Measurements from ENCODE around the gene NPPC. TPM values are rescaled to one million over a fixed set of nuclear protein-coding genes. Genes with fewer than 3 reads are reported as not detected.

The NPPC gene
- total RNA-seq, 2 donors from 2014 or later: 0.82 to 1.1 TPM

DNA sequence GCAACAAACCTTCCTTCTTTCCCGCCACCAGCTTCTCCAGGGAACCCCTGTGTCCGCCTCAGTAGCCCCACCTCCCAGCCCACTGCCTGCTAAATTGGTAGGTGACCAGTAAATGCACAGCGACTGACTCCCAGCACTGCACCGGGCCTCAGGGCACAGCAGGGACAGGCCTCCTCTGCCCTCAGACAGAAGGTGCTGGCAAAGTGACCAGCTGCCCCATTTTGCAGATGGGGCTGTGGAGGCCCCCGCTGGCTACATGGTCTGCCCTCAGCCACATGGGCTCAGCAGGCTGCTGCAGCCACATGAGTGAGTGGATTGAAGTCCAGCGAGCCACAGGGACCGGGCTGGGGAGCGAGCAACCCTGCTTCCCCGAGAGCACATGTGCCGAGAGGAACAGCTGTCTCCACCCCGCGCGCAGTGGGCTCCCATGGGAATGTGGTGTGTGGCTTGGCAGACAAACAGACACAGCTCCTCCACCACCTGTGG lies 7.8 kb upstream of the NPPC start:
- no peak for TF ChIP-seq CTCF (IDR thresholded peaks at IDR 0.05)
- Histone ChIP-seq H3K4me1 (peaks cover 0 to 5% of the 10 kb centered on the region in 2 donors), H3K27me3 (no peaks in the 10 kb centered on the region), H3K4me3 (no peak overlapping the region), H3K36me3 (no peaks in the 10 kb centered on the region), H3K9me3 (no peaks in the 10 kb centered on the region), H3K27ac (peak overlapping the region in 1 of 2 donors; percentile 10)
- DNase-seq (ENCODE audit: low spot score): peak; percentile 59

DNA sequence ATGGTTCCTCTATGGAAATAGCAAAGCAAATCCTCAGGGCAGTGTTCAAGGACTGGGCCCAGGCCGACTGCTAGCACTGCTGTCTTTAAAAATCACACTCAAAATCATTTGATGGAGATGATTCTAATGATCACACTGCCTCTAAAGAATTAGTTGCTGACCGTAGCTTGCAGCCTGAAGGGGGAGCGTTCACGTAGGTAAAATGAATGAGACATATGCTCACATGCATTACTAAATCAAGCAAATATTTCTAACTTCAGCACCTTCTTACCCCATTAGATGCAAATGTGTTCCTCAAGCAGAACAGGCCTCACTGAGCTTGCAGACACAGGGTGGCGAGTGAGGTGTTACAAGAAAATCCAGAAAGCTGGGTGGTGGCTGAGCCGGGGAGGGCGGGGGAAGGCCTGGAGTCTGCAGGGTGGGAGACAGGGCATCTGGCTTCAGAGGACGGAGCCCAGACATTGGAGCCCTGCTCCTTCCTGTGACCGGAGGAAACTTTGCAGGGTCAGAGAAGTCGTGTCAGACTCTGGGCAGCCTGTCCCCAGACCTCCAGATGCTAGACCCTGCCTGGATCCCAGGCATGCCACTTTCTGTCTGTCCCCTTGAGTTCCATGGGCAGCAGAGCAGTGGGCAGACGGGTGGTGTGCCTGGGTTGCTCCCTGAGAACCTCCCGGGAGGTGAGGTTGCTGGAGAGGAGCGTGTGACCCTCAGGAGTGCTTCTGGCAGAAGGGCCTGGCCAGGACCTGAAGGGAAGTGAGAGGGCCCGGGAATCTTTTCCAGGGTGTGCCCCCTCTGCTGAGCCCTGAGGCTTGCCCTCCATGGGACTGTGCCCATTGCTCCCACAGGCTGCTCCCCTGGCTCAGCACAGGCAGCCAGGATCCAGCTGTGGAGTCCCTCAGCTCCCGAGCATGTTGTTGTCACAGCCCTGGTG lies 7.1 kb upstream of the NPPC start:
- H3K27me3 ChIP-seq: no peaks in the 10 kb centered on the region
- H3K9me3 ChIP-seq: no peaks in the 10 kb centered on the region
- peaks cover 0 to 5% of the 10 kb centered on the region in 2 donors for H3K4me1 ChIP-seq
- no peaks in the 10 kb centered on the region for H3K36me3 ChIP-seq
- TF ChIP-seq CTCF (IDR thresholded peaks at IDR 0.05): no peak
- no peak overlapping the region for H3K4me3 ChIP-seq
- peak; percentile 34 for DNase-seq (ENCODE audit: low spot score)
- H3K27ac ChIP-seq: no peak overlapping the region

GRCh38 chr2:231932711-231932970 lies 6.4 kb upstream of the NPPC start:
- Histone ChIP-seq H3K4me1 (peaks cover 0 to 5% of the 10 kb centered on the region in 2 donors), H3K9me3 (no peaks in the 10 kb centered on the region), H3K27ac (no peak overlapping the region), H3K4me3 (no peak overlapping the region), H3K27me3 (no peaks in the 10 kb centered on the region), H3K36me3 (no peaks in the 10 kb centered on the region)
- DNase-seq (ENCODE audit: low spot score): no peak
- TF ChIP-seq CTCF (IDR thresholded peaks at IDR 0.05): no peak

DNA sequence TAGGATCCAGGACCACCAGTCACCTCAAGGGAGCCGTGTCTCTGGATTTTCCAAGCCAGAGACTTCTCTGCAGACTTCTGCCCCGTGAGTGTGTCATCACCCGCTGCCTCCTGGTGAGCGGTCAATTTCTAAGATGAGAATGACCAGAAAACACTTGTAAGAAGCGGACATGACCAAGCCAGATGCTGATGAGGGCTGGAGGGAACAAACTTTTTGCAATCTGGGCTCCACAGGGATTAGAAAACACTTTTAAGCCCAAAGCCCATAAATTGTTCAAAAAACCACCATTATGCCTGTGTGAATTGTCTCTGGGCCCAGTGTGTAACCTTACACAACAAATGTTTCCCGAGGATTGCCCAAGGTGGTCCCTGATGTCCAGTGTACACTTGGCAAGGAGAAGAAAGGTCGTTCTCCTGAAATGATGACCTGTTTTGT lies 5.3 kb upstream of the NPPC start:
- no peak overlapping the region for H3K4me3 ChIP-seq
- no peaks in the 10 kb centered on the region for H3K36me3 ChIP-seq
- H3K27ac ChIP-seq: peak overlapping the region in 1 of 2 donors; percentile 53
- H3K4me1 ChIP-seq: peaks cover 0 to 14% of the 10 kb centered on the region in 2 donors
- DNase-seq (ENCODE audit: low spot score): peak; percentile 61
- no peaks in the 10 kb centered on the region for H3K27me3 ChIP-seq
- no peak for TF ChIP-seq CTCF (IDR thresholded peaks at IDR 0.05)
- H3K9me3 ChIP-seq: no peaks in the 10 kb centered on the region

DNA sequence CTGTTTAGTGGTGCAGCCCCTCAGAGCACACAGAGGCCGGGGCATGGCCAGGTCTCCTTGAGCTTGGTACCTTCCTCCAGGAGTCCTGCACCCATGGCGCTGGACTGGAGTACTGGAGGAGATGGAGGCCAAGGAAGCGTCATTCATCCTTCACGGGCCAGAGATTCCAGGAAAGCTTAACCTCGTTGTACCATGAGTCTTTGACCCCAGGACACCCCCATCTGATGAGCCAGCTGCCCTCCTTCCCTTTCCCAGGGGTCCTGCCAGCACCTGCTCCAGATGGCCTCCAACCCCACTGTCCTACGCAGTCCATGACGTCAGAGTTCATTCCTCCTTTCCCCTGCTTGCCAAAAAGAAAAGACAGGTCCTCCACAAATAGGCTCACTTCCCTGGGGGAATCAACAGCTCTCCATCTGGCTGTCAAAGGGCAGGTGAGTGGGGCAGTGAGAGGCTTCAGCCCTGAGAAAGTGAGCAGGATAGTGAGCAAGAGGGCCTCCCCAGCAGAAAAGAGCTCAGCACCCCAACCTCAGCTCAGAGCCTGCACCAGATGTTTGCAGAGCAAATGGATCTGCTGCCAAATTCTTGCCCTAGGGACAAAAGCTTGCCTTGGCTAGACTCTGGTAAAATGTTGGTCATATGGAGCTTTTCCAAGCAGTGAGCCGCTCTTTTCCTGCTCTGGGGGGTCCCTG lies 4.5 kb upstream of the NPPC start:
- H3K4me3 ChIP-seq: no peak overlapping the region
- no peaks in the 10 kb centered on the region for H3K9me3 ChIP-seq
- peaks cover 0 to 21% of the 10 kb centered on the region in 2 donors for H3K4me1 ChIP-seq
- peak overlapping the region in 1 of 2 donors; percentile 53 for H3K27ac ChIP-seq
- H3K36me3 ChIP-seq: no peaks in the 10 kb centered on the region
- peaks cover 6 to 7% of the 10 kb centered on the region in 2 donors for H3K27me3 ChIP-seq
- DNase-seq (ENCODE audit: low spot score): peak; percentile 57
- TF ChIP-seq CTCF (IDR thresholded peaks at IDR 0.05): no peak

Data from right atrium auricular region (tissue), 2 donors.